Bone marrow (tissue), 2 donors: Measurements from ENCODE around the gene LIMS1.
A peak's percentile ranks its signal among the peaks of the same experiment; 100 is the strongest.
"Not testable (repeated sequence)": the region's sequence is repeated elsewhere in the genome, so short reads cannot be mapped to it uniquely, and the experiment has no call there.

Experiments used
- DNase-seq, 2 donors: peaks; one replicate each; lab custom pipeline; 2025; lab: John Stamatoyannopoulos, UW

LIMS1 gene

DNA sequence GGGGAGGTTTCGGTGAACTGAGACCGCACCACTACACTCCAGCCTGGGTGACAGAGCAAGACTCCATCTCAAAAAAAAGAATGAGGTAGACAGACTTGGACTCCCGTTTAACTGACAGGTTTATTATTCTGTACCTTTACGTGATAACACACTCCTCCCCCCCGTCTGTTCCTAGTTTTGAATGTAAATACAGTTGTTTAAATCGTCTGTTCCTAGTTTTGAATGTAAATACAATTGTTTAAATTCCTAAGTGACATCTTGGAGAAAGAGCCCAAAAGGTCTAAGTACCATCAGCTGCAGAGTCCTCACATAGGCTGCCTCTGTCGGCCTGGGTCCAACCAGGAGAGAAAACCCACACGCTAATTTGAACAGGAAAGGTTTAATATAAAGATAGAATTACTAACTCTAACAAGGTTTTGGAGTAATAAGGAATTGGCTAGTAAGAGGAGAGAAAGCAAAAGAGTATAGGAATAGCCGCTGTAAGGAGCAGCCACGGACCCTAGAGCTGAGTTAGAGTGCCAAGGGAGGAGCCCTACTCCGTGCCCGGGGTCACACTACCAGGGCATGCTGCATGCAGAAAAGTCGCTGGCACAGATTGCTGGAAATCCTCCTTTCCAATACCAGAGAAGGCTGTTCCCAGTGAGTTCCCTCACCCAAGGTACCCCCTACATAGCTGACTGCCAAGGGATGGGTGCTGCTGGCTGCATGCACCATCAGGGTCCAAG is 101.5 kb downstream of the LIMS1 start:
- DNase-seq: no peak

GRCh38 chr2:108637304-108637669 is 103.0 kb downstream of the LIMS1 start:
- peak in 1 of 2 donors; percentile 62 for DNase-seq

DNA sequence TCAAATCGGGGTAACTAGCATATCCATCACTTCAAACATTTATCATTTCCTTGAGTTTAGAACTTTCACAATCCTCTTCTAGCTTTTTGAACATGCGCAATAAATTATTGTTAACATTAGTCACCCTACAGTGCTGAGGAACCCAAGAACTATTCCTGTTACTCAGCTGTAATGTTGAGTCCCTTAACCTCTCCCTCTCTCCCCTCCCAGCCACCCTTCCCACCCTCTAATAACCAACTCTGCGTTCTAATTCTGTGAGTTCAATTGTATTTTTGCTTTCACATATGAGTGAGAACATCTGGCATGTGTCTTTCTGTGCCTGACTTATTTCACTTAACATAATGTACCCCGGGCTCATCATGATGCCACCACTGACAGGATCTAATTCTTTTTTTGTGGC is 106.5 kb downstream of the LIMS1 start:
- peak in 1 of 2 donors; percentile 79 for DNase-seq

DNA sequence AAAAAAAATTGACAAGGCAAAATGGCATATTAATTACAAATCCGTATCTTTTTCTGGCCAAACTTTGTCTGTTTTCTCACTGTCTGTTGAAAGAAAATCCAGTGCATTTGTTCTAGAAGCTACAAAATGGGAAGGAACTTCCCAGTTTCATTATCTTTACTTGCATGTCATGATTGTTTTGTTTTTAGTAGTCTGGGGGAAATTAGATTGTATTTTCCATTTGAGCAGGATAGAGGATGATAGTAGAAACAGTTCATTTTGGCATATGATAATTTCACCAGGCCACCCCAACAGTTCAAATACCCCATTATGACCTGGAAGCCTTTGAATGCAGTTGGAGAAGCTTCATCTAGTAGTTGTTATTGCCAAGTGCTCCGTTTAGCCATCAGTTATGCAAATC is 107.5 kb downstream of the LIMS1 start:
- DNase-seq: no peak

GRCh38 chr2:108643261-108643849 is 109.1 kb downstream of the LIMS1 start:
- no peak for DNase-seq

DNA sequence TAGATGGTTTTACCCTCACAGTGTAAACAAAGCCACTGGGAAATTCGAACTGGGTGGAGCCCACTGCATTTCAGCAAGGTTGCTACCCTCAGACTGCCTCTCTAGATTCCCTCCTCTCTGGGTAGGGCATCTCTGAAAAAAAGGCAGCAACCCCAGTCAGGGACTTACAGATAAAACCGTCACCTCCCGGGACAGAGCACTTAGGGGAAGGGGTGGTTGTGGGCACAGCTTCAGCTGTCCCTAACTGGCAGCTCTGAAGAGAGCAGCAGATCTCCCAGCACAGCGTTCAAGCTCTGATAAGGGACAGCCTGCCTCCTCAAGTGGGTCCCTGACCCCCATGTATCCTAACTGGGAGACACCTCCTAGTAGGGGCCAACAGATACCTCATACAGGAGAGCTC is 109.6 kb downstream of the LIMS1 start:
- not testable (repeated sequence) for DNase-seq

- not testable (repeated sequence) for DNase-seq
These were observed 110.2 kb downstream of the LIMS1 start for GRCh38 chr2:108644446-108644845.

DNA sequence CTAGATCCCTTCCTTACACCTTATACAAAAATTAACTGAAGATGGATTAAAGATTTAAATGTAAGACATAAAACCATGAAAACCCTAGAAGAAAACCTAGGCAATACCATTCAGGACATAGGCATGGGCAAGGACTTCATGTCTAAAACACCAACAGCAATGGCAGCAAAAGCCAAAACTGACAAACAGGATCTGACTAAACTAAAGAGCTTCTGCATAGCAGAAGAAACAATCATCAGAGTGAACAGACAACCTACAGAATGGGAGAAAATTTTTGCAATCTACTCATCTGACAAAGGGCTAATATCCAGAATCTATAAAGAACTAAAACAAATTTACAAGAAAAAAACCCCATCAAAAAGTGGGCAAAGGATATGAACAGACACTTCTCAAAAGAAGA is 114.5 kb downstream of the LIMS1 start:
- not testable (repeated sequence) for DNase-seq

DNA sequence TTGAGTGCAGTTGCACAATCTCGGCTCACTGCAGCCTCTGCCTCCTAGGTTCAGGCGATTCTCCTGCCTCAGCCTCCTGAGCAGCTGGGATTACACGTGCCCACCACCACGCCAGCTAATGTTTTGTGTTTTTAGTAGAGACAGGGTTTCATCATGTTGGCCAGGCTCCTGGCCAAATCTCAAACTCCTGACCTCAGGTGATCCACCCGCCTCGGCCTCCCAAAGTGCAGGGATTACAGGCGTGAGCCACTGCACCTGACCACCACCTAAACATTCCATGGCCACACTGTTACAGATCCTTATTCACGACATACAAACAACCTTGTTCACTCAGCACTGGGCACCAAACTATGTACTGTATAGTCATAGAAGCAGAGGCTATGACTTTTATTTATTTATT is 116.2 kb downstream of the LIMS1 start:
- DNase-seq: not testable (repeated sequence)

GRCh38 chr2:108651468-108651867 is 117.2 kb downstream of the LIMS1 start:
- not testable (repeated sequence) for DNase-seq

DNA sequence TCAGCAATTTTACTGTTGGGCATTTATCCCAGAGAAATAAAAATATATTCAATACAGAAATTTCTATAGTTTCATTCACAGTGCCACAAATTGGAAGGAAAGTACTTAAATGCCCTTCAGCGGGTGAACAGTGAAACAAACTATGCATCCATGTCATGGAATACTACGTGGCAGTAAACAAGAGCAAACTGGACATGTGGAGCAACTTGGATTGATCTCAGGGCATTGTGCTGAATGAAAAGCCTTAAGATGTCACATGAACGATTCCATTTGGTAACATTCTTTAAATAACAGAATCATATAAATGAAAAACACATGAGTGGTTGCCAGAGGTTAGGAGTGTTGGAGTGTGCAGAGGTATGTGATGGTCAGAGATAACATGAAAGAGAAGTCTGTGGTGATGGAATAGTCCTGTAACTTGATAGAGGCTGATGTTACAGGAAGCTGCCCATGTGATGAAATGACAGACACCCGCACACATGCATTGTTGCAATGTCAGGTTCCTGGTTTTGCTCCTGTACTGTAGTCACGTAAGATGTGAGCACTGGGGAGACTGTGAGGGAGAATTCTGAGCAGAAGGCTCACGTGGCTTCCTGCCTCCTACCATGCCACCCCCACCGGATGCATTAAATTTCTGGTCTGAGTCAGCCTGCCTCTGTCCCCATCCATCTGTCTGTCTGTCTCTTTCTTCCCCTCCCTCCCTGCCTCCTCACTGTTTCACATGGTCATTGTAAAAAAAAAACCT is 118.1 kb downstream of the LIMS1 start:
- peak in 1 of 2 donors; percentile 91 for DNase-seq

- not testable (repeated sequence) for DNase-seq
These were observed 119.2 kb downstream of the LIMS1 start for GRCh38 chr2:108653425-108653824.

DNA sequence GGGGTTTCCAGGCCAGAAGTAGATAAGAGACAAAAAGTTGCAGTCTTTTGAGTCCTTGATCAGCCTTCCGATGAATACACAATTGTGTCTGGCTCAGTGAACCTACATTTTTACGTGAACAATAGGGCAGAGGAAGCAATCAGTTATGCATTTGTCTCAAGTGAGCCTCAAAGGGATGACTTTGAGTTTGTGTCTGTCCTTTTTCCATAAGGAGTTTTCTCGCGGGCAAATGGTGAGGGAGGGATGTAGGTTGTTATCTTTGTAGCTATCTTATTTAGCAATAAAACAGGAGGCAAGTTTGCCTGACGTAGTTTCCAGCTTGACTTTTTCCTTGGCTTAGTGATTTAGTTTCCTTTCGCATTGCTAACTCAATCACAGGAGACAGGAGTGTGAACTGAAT is 119.6 kb downstream of the LIMS1 start:
- DNase-seq: not testable (repeated sequence)

GRCh38 chr2:108654521-108655125 is 120.4 kb downstream of the LIMS1 start:
- DNase-seq: not testable (repeated sequence)

DNA sequence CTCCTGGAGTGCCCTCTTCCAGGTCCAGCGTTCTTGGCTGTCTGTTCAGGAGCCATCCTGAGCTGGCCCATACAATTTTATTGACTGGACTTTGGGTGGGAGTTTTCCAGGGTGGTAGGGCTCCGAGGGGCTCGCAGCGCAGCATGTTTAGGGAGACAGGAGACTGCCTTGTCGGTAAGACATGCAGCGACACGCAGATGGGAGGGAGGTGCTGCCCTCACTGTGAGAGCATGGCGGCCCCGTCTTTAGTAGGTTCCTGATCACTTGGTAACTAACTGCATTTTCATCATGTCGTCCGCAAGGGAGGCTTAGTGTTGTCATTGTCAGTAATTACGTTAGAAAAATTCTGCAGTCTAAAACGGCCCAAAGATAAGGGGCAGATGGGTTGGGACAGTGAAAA is 121.0 kb downstream of the LIMS1 start:
- not testable (repeated sequence) for DNase-seq

DNA sequence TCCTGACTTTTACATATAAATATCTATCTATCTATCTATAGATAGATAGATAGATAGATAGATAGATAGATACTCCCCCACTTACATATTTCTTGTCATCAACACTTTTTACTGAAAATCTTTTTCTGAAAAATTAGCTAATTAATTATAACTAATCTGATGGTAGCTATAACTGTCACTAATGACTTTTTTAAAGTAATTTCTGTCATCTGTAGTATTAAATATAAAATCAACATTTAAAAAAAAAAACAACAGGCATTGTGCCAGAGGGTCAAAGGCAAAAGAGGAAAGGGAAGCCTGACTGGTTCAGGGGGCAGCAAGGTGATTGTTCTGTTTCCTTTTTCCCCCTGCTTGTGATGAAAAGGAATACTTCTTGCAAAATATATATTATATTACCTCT is 122.0 kb downstream of the LIMS1 start:
- not testable (repeated sequence) for DNase-seq

- peak in 1 of 2 donors; percentile 90 for DNase-seq
These were observed 123.2 kb downstream of the LIMS1 start for GRCh38 chr2:108657517-108657916.

GRCh38 chr2:108658553-108658952 is 124.3 kb downstream of the LIMS1 start:
- not testable (repeated sequence) for DNase-seq

- not testable (repeated sequence) for DNase-seq
These were observed 127.2 kb downstream of the LIMS1 start for GRCh38 chr2:108661493-108661892.

- peak in 1 of 2 donors; percentile 91 for DNase-seq
These were observed 127.9 kb downstream of the LIMS1 start for GRCh38 chr2:108662207-108662612.

DNA sequence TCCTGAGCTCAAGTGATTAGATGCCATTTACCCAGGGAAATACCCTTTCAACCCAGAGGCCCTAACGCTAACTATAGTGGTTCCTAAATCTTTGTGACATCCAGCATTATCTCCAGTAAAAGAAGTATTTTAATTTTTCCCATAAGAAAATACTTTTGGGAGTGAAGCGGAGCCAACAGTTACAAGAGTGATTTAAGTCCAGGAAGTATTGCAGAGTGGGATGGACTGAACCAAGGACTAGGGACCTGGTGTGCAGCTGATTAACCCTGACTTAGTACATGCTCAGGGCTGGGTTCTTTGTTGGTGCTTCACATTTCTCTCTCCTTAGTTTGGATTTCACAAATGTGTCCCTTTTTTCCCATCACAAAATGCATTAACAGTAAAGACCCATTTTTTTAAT is 129.1 kb downstream of the LIMS1 start:
- DNase-seq: not testable (repeated sequence)

DNA sequence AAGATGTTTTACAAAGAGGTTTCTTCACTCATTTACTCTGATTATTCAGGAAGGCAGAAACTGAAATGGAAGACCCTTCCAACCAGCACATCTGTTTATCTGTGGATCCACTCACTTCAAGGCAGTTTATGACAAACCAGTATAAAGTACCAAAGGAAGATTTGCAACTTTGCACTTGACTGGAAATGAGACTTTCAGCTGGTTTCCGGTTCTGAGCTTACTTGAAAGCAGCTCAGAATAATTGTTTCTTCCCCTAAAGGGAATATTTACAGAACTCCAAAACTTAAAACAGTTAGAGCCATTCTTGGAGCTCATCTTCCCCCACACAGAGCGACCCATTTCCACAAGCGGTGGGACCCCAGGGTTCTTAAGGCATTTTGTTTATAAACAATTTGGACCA is 129.8 kb downstream of the LIMS1 start:
- peak in 1 of 2 donors; percentile 18 for DNase-seq
